Measurements from ENCODE around the gene SLC44A5.

- TF ChIP-seq EGR1 (IDR thresholded peaks at IDR 0.05; ENCODE audit: borderline replicate concordance in 1 of 2, low read depth in 2 of 2, low read length in 2 of 2) (no peak), EZH2 (IDR thresholded peaks at IDR 0.05; ENCODE audit: borderline replicate concordance, control insufficient read depth, low read depth, low read length) (no peak), KDM1A (IDR thresholded peaks at IDR 0.05; ENCODE audit: borderline replicate concordance) (no peak), CREB1 (IDR thresholded peaks at IDR 0.05; ENCODE audit: low read depth) (no peak), POLR2A (IDR thresholded peaks at IDR 0.05; ENCODE audit: low read depth, low read length) (no peak), CTCF (IDR thresholded peaks at IDR 0.05 in 2 of 3, conservative IDR thresholded peaks at IDR 0.05 in 1 of 3; ENCODE audit: control insufficient read depth in 2 of 3, extremely low read depth in 1 of 3, insufficient read depth in 1 of 3, low read depth in 3 of 3, low read length in 3 of 3) (no peak), JUND (IDR thresholded peaks at IDR 0.05; ENCODE audit: low read depth, low read length) (no peak), STAT3 (IDR thresholded peaks at IDR 0.05; ENCODE audit: low read depth, low read length) (no peak)
These were observed 137.8 kb downstream of the SLC44A5 start for GRCh38 chr1:75472971-75473603.

Measured in GM12878 (cell line).